ENCODE data around the gene GATA5.

GATA5 gene

DNA sequence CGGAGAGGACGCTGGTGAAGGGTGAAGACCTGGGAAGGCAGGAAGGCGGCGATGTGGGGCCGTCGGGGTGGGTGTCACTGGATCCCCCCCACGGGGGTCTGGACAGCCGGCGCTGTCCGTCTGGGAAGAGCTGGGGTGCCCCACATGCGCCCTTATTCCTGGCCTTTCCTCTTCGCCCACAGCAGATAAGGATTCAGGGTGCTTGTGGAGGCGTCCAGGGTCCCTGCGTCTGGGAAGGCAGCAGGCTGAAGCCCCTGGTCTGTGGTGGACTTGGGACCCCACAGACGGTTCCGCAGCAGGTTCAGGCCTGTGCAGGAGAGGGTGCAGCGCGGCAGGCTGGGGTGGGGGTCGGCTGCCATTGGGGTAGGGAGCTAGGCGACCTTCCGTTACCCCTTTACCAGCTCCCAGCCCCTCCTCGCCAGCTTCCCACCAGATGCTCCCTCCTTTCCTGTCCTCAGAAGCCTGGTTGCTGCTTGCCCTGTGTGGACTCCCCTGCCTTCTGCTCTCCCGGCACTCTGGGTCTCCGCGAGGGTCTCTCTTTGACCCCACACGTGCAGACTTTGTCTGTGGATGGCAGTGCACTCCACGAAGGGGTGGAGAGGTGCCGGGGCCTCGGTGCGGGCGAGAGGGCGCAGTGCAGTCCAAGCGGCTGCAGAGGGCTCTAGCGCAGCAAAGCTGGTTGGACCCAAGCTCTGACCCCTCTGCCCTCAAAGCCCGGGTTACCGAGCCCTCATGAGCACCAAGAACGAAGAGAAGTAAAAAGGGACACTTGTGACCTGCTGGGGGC is 2.1 kb upstream of the GATA5 start:
- Histone ChIP-seq H3K27ac (no peak overlapping the region), H3K4me3 (ENCODE audit: low read depth, low read length) (no peak overlapping the region), H3K36me3 (replicated peaks) (no peaks in the 10 kb centered on the region), H3K27me3 (replicated peaks) (peaks cover 86% of the 10 kb centered on the region)
- no peak for TF ChIP-seq CTCF (IDR thresholded peaks at IDR 0.05; ENCODE audit: low read depth, low read length, missing control alignments)
- no peak for DNase-seq
- in situ Hi-C loops (cut with HindIII; ENCODE audit: low pct_ligation_motif_present, low sequenced_read_pairs): no loop called here

DNA sequence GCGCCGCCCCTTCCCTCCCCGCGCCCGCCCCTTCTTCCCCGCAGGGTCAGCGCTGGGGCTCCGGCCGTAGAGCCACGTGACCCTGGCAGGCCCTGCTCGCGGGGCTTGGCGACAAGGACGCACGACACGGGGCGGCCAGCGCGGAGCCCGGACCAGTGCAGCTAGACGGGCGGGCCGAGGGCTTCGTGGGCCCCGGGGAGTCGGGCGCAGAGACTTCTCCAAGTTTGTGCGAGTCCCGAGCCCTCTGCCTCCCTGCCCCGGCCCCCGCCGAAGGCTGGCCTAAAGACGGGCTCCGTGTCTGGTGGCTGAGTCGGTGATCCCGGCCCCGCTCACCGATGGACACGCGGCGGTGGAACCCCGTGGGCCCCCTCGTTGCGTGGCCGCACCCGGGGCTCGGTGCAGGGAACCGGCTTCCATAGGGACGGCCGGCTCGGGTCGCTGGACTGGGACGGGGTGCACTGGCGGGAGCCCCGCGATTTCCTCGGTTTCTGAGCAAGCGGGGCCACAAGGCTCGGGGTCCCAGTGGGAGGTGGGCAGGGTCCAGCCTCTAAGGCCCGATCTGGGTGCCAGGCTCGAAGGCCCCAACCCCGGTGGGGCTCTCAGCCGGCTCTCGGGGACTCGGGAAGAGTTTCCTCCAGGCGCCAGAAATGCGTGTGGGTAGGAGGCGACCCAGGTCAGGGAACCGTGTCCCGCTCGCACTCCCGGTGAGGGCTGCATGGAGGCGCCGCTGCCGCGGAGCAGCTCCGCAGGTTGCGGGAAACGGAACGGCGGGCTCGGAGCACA is 452 bp upstream of the GATA5 start:
- Histone ChIP-seq H3K36me3 (replicated peaks) (no peaks in the 10 kb centered on the region), H3K4me3 (ENCODE audit: low read depth, low read length) (no peak overlapping the region), H3K27me3 (replicated peaks) (peaks cover 82% of the 10 kb centered on the region), H3K27ac (no peak overlapping the region)
- DNase-seq: no peak
- no peak for TF ChIP-seq CTCF (IDR thresholded peaks at IDR 0.05; ENCODE audit: low read depth, low read length, missing control alignments)
- in situ Hi-C loops (cut with HindIII; ENCODE audit: low pct_ligation_motif_present, low sequenced_read_pairs): no loop called here

DNA sequence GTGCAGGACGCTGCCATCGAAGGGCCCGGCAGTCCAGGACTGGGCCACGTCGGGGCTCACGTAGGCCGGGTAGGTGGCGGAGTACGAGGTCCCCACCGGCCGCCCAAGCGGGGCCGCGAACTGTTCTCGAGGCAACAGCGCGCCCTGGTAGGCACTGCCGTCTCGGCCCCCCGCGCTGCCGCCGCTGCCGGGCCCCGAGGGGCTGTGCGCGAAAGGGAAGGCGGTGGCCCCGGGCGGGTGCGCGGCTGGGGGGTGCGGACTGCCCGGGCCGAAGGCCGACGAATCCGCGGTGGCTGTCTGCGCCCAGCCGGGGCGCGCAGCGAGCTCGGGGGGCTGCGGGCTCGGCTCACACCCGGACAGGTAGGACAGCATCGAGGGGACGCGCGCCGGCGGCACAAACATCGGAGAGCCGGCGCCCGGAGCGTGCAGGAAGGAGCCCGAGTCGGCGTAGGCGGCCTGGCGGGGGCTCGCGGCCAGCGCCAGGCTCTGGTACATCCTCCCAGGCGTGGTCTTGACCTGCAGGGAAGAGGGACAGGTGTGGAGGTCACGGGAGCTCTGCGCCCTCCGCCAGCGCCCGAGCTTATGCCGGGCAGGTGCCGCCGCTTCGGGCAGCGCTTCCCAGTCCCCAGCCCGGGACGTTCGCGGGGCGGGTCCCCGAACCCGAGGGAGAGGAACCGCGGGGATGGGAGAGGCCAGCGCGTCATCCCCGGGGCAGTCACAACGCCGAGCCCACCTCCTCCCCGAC is 596 bp downstream of the GATA5 start:
- Histone ChIP-seq H3K27me3 (replicated peaks) (peaks cover 82% of the 10 kb centered on the region), H3K36me3 (replicated peaks) (no peaks in the 10 kb centered on the region), H3K4me3 (ENCODE audit: low read depth, low read length) (no peak overlapping the region), H3K27ac (no peak overlapping the region)
- no peak for DNase-seq
- TF ChIP-seq CTCF (IDR thresholded peaks at IDR 0.05; ENCODE audit: low read depth, low read length, missing control alignments): no peak
- in situ Hi-C loops (cut with HindIII; ENCODE audit: low pct_ligation_motif_present, low sequenced_read_pairs): no loop called here

GRCh38 chr20:62474604-62475026 is 1.2 kb downstream of the GATA5 start:
- Histone ChIP-seq H3K27ac (no peak overlapping the region), H3K36me3 (replicated peaks) (no peaks in the 10 kb centered on the region), H3K27me3 (replicated peaks) (peaks cover 84% of the 10 kb centered on the region), H3K4me3 (ENCODE audit: low read depth, low read length) (no peak overlapping the region)
- in situ Hi-C loops (cut with HindIII; ENCODE audit: low pct_ligation_motif_present, low sequenced_read_pairs): no loop called here
- no peak for TF ChIP-seq CTCF (IDR thresholded peaks at IDR 0.05; ENCODE audit: low read depth, low read length, missing control alignments)
- no peak for DNase-seq

DNA sequence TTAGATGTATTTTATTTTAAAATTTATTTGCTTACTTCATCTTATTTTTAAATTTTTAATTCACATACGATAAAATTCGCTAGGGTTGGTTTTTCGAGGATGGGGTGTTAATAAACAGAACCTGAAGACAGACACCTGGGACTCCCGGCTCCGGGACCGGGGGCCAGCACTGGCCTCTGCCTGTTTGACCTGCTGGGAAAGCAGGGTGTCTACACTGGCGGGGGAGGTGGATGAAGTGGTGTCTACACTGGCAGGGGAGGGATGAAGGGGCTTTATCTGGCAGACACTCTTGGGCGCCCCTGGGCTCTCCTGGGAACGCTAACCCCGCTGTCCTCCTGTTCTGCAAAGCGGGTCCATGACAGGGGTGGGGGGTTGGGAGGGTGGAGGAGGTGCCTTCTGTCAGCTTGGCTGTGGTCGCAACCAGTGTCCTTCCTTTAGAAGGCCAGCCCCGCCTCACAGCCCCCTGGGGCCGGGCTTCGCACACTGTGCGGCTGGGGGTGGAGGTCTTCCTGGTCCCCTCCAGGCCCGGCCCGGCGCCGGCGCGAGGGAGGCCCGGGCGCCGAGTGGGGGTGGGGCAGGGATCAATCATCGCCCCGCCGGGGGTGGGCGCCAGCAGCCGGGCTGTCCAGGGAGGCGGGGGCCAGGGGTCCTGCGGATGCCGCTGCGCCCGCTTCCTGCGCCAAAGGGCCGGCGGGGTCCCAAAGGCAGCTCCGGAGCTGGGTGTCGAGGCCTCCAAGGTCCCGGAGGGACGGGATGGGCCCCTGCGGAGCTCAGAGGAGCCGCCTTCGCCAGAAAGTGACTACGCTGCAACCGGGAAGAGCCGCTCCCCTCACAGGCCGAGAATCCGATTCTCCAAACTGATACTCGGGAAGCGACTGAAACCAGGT is 1.8 kb downstream of the GATA5 start:
- peaks cover 84% of the 10 kb centered on the region for H3K27me3 ChIP-seq (replicated peaks)
- DNase-seq: no peak
- no peak overlapping the region for H3K4me3 ChIP-seq (ENCODE audit: low read depth, low read length)
- no peaks in the 10 kb centered on the region for H3K36me3 ChIP-seq (replicated peaks)
- TF ChIP-seq CTCF (IDR thresholded peaks at IDR 0.05; ENCODE audit: low read depth, low read length, missing control alignments): no peak
- in situ Hi-C loops (cut with HindIII; ENCODE audit: low pct_ligation_motif_present, low sequenced_read_pairs): no loop called here
- H3K27ac ChIP-seq: no peak overlapping the region
